Neural progenitor cell (in vitro differentiated cells): ENCODE data around the gene CACNA1C.

Source experiments
- EZH2phosphoT487 ChIP-seq: fragments of 200-600 bp; sonication (generic); IDR thresholded peaks from 2 replicates; pipeline ENCODE4 v1.6.1; 2017; ENCODE audit warnings: antibody characterized with exemption
- TF ChIP-seq, protein P1 (sequence below): fragments of 200-600 bp; sonication (generic); IDR thresholded peaks from 2 replicates; pipeline ENCODE4 v1.5.1; 2017; ENCODE audit warnings: antibody characterized with exemption, mild to moderate bottlenecking

DNA sequence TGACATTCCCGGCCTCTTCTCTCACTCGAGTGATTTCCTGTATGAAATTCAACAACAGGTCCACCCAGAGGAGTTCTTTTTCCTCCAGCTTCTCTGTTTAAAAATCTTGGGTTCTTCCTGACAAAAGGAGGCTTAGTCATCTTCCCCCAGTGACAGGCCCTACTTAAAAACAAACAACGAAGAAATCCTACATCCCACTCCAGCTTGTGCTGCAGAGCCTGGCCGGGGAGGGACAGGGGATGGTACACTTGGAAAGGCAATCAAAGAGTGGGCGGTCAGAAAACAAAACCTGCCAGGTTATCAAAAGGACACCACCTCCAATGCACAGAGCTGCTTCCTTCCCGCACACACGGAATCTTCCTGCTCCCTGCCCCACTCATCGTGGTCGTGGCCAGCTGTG lies 101.3 kb downstream of the CACNA1C start:
- TF ChIP-seq EZH2phosphoT487, result no peak
- TF ChIP-seq, protein P1, sequence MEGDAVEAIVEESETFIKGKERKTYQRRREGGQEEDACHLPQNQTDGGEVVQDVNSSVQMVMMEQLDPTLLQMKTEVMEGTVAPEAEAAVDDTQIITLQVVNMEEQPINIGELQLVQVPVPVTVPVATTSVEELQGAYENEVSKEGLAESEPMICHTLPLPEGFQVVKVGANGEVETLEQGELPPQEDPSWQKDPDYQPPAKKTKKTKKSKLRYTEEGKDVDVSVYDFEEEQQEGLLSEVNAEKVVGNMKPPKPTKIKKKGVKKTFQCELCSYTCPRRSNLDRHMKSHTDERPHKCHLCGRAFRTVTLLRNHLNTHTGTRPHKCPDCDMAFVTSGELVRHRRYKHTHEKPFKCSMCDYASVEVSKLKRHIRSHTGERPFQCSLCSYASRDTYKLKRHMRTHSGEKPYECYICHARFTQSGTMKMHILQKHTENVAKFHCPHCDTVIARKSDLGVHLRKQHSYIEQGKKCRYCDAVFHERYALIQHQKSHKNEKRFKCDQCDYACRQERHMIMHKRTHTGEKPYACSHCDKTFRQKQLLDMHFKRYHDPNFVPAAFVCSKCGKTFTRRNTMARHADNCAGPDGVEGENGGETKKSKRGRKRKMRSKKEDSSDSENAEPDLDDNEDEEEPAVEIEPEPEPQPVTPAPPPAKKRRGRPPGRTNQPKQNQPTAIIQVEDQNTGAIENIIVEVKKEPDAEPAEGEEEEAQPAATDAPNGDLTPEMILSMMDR, result no peak
